ENCODE results near the gene CNTNAP4.

GRCh38 chr16:76293980-76294379 is 16.8 kb downstream of the CNTNAP4 start:
- TF ChIP-seq YY1 (IDR thresholded peaks at IDR 0.05; ENCODE audit: insufficient read depth, insufficient read length), result no peak
- no peak for TF ChIP-seq SUZ12 (IDR thresholded peaks at IDR 0.05; ENCODE audit: extremely low read depth, insufficient read depth, insufficient read length)
- TF ChIP-seq ZNF274 (IDR thresholded peaks at IDR 0.05; ENCODE audit: low read depth, low read length), result no peak

Measured in NT2/D1 (cell line).